HG02840 (cell line): ENCODE data around the gene DCAF16.
"Not testable (repeated sequence)": the region's sequence is repeated elsewhere in the genome, so short reads cannot be mapped to it uniquely, and the experiment has no call there.

ENCODE experiments used
- ATAC-seq: cut with Tn5 transposase; IDR thresholded peaks from one replicate; pipeline ENCODE4 v1.9.1; 2021; ENCODE audit warnings: mild to moderate bottlenecking, moderate library complexity, moderate number of reproducible peaks; ENCODE audit not compliant: unreplicated experiment, low FRiP score

The DCAF16 gene

GRCh38 chr4:17810260-17811077 lies at the start of gene DCAF16, which contains the start of gene NCAPG:
Gene DCAF16 (minus strand): TSS chr4:17810757. CDS start chr4:17804141, 6,616 bp downstream.
Gene NCAPG (plus strand): TSS chr4:17810979. CDS start chr4:17811078, 99 bp downstream.
- ATAC-seq: peak; percentile 90

GRCh38 chr4:17859793-17860406 lies 49.3 kb upstream of the DCAF16 start:
- no peak for ATAC-seq

- no peak for ATAC-seq
Measured at GRCh38 chr4:17854036-17854435, 43.5 kb upstream of the DCAF16 start.

- ATAC-seq: no peak
Measured at GRCh38 chr4:17851959-17852358, 41.4 kb upstream of the DCAF16 start.

- not testable (repeated sequence) for ATAC-seq
Measured at GRCh38 chr4:17850295-17850694, 39.7 kb upstream of the DCAF16 start.

- ATAC-seq: no peak
Measured at GRCh38 chr4:17846266-17846665, 35.7 kb upstream of the DCAF16 start.

GRCh38 chr4:17823871-17824669 lies 13.5 kb upstream of the DCAF16 start:
- no peak for ATAC-seq

- ATAC-seq: peak; percentile 66
Measured at GRCh38 chr4:17817027-17817426, 6.5 kb upstream of the DCAF16 start.

GRCh38 chr4:17816142-17816541 lies 5.6 kb upstream of the DCAF16 start:
- no peak for ATAC-seq

GRCh38 chr4:17814140-17814539 lies 3.6 kb upstream of the DCAF16 start:
- ATAC-seq: no peak

GRCh38 chr4:17812801-17813200 lies 2.2 kb upstream of the DCAF16 start:
- ATAC-seq: no peak

- ATAC-seq: no peak
Measured at GRCh38 chr4:17812125-17812524, 1.6 kb upstream of the DCAF16 start.

- peak; percentile 38 for ATAC-seq
Measured at GRCh38 chr4:17811078-17811603, 584 bp upstream of the DCAF16 start.

- no peak for ATAC-seq
Measured at GRCh38 chr4:17809667-17810066, 890 bp downstream of the DCAF16 start.

- no peak for ATAC-seq
Measured at GRCh38 chr4:17807446-17807845, 3.1 kb downstream of the DCAF16 start.

GRCh38 chr4:17805580-17806155 lies 4.9 kb downstream of the DCAF16 start:
- no peak for ATAC-seq

GRCh38 chr4:17797808-17798207 lies 12.7 kb downstream of the DCAF16 start:
- ATAC-seq: no peak

- ATAC-seq: no peak
Measured at GRCh38 chr4:17794730-17795129, 15.8 kb downstream of the DCAF16 start.

- ATAC-seq: no peak
Measured at GRCh38 chr4:17788956-17789355, 21.6 kb downstream of the DCAF16 start.

GRCh38 chr4:17787315-17787714 lies 23.2 kb downstream of the DCAF16 start:
- no peak for ATAC-seq
